ENCODE measurements around the gene PIK3R5.
A peak's percentile ranks its signal among the peaks of the same experiment; 100 is the strongest.

Gene PIK3R5

DNA sequence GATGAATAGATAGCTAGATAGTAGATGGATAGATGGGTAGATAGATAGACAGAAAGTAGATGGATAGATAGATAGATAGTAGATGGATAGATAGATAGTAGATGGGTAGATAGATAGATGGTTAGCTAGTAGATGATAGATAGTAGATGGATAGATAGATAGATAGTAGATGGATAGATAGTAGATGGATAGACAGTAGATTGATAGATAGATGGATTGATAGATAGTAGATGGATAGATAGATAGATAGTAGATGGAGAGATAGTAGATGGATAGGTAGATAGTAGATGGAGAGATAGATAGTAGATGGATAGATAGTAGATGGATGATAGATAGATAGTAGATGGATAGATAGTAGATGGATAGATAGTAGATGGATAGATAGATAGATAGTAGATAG is 40.4 kb downstream of the PIK3R5 start:
- DNase-seq, result no peak
- Histone ChIP-seq H3K27me3 (replicated peaks) (no peaks in the 10 kb centered on the region), H3K27ac (no peak overlapping the region), H3K4me3 (ENCODE audit: low read depth, low read length) (no peak overlapping the region), H3K36me3 (replicated peaks) (no peaks in the 10 kb centered on the region)
- in situ Hi-C loops (cut with HindIII; ENCODE audit: low pct_ligation_motif_present, low sequenced_read_pairs), result no loop called here
- TF ChIP-seq, protein P1, sequence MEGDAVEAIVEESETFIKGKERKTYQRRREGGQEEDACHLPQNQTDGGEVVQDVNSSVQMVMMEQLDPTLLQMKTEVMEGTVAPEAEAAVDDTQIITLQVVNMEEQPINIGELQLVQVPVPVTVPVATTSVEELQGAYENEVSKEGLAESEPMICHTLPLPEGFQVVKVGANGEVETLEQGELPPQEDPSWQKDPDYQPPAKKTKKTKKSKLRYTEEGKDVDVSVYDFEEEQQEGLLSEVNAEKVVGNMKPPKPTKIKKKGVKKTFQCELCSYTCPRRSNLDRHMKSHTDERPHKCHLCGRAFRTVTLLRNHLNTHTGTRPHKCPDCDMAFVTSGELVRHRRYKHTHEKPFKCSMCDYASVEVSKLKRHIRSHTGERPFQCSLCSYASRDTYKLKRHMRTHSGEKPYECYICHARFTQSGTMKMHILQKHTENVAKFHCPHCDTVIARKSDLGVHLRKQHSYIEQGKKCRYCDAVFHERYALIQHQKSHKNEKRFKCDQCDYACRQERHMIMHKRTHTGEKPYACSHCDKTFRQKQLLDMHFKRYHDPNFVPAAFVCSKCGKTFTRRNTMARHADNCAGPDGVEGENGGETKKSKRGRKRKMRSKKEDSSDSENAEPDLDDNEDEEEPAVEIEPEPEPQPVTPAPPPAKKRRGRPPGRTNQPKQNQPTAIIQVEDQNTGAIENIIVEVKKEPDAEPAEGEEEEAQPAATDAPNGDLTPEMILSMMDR (IDR thresholded peaks at IDR 0.05; ENCODE audit: low read depth, low read length, missing control alignments), result no peak

DNA sequence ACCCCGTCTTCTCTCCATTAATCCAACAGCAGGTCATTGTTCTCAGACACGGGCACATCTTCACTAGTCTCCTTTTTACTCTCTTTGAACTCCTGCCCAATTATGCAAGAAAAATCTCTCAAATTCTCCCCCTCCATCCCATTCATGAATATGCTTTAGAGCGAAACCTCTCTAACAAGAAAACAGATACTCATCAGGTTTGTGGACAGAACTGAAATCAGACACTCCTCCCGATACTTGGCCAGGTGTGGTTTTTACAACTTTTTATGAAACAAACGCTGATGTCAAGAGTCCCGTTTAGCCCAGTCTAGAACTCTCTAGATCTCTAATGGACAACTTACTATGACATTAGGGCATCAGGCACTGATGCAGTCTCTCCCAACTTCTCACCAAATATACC is 40.9 kb downstream of the PIK3R5 start:
- in situ Hi-C loops (cut with HindIII; ENCODE audit: low pct_ligation_motif_present, low sequenced_read_pairs), result no loop called here

DNA sequence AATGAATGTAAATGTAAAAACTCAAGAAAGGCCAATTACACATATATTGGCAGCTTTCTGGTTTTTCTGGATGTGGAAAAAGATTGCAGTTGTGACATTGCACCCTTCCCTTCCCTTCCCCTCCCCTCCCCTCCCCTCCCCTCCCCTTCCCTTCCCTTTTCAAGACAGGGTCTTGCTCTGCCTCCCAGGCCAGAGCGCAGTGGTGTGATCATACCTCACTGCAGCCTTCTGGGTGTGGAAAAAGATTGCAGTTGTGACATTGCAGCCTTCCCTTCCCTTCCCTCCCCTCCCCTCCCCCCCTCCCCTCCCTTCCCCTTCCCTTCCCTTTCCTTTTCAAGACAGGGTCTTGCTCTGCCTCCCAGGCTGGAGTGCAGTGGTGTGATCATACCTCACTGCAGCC is 41.7 kb downstream of the PIK3R5 start:
- DNase-seq, result no peak
- Histone ChIP-seq H3K27ac (no peak overlapping the region), H3K36me3 (replicated peaks) (no peaks in the 10 kb centered on the region), H3K27me3 (replicated peaks) (no peaks in the 10 kb centered on the region), H3K4me3 (ENCODE audit: low read depth, low read length) (no peak overlapping the region)
- TF ChIP-seq, protein P1 (IDR thresholded peaks at IDR 0.05; ENCODE audit: low read depth, low read length, missing control alignments), result no peak
- in situ Hi-C loops (cut with HindIII; ENCODE audit: low pct_ligation_motif_present, low sequenced_read_pairs), result no loop called here

More for the DNA sequence above, 40.9 kb downstream of the PIK3R5 start:
- no peak overlapping the region for H3K27ac ChIP-seq
- TF ChIP-seq, protein P1 (IDR thresholded peaks at IDR 0.05; ENCODE audit: low read depth, low read length, missing control alignments), result no peak
- no peak overlapping the region for H3K4me3 ChIP-seq (ENCODE audit: low read depth, low read length)
- no peak for DNase-seq
- H3K27me3 ChIP-seq (replicated peaks), result no peaks in the 10 kb centered on the region
- no peaks in the 10 kb centered on the region for H3K36me3 ChIP-seq (replicated peaks)

DNA sequence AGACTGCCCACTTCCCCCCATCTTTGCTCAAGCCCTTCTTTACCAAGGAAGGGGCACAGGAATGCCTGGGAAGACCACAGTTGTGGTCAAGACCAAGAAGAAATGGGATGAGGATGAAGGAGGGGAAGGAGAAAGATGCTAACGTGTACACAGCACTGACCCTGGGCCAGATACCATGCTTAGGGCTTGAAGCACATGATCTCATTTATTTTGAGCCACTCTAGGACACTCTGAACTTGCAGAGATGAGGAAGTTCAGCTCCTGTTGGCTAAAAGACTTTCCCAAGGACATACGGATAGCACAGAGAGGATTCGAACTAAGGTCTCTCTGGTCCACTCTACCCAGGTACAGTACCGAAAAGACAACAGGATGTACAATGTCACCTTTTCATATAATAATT is 42.6 kb downstream of the PIK3R5 start:
- Histone ChIP-seq H3K4me3 (ENCODE audit: low read depth, low read length) (no peak overlapping the region), H3K36me3 (replicated peaks) (no peaks in the 10 kb centered on the region), H3K27ac (peak overlapping the region; percentile 59), H3K27me3 (replicated peaks) (no peaks in the 10 kb centered on the region)
- no peak for DNase-seq
- TF ChIP-seq, protein P1 (IDR thresholded peaks at IDR 0.05; ENCODE audit: low read depth, low read length, missing control alignments), result no peak
- in situ Hi-C loops (cut with HindIII; ENCODE audit: low pct_ligation_motif_present, low sequenced_read_pairs), result no loop called here

DNA sequence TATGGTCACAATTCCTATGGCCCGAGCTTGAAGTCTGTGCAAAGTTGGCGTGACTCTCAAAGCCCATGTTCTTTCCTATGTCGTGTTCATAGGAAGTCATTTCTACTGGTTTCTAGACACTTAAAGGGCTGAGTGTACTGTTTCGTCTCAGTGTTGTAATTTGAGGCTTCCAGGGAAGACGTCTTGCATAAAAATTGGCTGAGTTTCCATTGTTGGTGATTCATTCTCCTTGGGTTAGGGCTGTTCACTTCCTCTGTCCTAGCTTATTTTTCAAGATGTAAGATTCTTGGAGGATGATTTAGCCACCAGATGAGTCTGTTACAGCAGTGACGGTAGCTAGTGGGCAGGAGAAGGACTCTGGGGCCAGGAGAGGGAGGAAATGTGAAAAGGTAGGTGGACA is 43.1 kb downstream of the PIK3R5 start:
- peak; percentile 91 for DNase-seq
- Histone ChIP-seq H3K36me3 (replicated peaks) (no peaks in the 10 kb centered on the region), H3K4me3 (ENCODE audit: low read depth, low read length) (no peak overlapping the region), H3K27me3 (replicated peaks) (no peaks in the 10 kb centered on the region), H3K27ac (peak overlapping the region; percentile 59)
- TF ChIP-seq, protein P1 (IDR thresholded peaks at IDR 0.05; ENCODE audit: low read depth, low read length, missing control alignments), result no peak
- in situ Hi-C loops (cut with HindIII; ENCODE audit: low pct_ligation_motif_present, low sequenced_read_pairs), result no loop called here

DNA sequence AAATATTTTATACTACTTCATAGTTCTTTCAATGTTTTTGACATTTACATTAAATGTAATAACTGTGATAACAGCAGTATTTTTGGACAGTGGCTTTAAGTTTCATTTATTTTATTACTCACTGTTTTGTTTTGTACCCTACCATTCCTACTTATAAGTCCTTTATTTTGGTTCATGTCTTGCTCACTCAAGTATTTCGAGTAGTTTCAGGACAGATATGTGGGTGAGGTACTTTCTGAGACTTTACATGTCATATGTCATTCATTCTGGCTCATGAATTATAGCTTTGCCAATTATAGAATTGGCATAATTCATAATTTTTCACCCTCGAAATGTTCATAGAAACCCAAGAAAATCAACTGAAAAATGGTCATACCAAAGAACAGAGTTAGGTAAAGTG is 44.4 kb downstream of the PIK3R5 start:
- TF ChIP-seq, protein P1 (IDR thresholded peaks at IDR 0.05; ENCODE audit: low read depth, low read length, missing control alignments), result no peak
- Histone ChIP-seq H3K36me3 (replicated peaks) (no peaks in the 10 kb centered on the region), H3K27ac (no peak overlapping the region), H3K4me3 (ENCODE audit: low read depth, low read length) (no peak overlapping the region), H3K27me3 (replicated peaks) (no peaks in the 10 kb centered on the region)
- DNase-seq, result no peak
- in situ Hi-C loops (cut with HindIII; ENCODE audit: low pct_ligation_motif_present, low sequenced_read_pairs), result no loop called here
